Measurements from ENCODE around the gene SOX6.
"Not testable (repeated sequence)": the region's sequence is repeated elsewhere in the genome, so short reads cannot be mapped to it uniquely, and the experiment has no call there.

SOX6 gene

DNA sequence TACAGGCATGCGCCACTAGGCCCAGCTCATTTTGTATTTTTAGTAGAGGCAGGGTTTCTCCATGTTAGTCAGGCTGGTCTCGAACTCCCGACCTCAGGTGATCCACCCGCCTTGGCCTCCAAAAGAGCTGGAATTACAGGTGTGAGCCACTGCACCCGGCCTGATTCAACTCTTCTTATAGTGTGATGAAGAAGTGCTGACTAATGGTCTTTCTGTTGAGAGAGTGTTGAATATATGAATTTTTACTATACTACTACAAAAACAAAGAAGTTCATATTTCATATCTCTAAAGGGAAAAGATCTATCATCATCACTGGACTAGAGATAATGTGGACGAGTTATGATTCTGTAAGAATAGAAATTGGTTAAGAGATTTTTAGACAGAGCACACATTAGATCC lies 320.1 kb downstream of the SOX6 start:
- Histone ChIP-seq H3K4me3 (no peak overlapping the region), H3K36me3 (no peaks in the 10 kb centered on the region), H3K4me1 (peaks cover 0 to 8% (median 0%) of the 10 kb centered on the region in 4 donors), H3K27me3 (no peaks in the 10 kb centered on the region), H3K27ac (no peak overlapping the region), H3K9me3 (no peaks in the 10 kb centered on the region)
- intact Hi-C loops (cut with DNase I; ENCODE audit: low total_unique reads) = no loop called here
- DNase-seq = no peak
- TF ChIP-seq, protein P1, sequence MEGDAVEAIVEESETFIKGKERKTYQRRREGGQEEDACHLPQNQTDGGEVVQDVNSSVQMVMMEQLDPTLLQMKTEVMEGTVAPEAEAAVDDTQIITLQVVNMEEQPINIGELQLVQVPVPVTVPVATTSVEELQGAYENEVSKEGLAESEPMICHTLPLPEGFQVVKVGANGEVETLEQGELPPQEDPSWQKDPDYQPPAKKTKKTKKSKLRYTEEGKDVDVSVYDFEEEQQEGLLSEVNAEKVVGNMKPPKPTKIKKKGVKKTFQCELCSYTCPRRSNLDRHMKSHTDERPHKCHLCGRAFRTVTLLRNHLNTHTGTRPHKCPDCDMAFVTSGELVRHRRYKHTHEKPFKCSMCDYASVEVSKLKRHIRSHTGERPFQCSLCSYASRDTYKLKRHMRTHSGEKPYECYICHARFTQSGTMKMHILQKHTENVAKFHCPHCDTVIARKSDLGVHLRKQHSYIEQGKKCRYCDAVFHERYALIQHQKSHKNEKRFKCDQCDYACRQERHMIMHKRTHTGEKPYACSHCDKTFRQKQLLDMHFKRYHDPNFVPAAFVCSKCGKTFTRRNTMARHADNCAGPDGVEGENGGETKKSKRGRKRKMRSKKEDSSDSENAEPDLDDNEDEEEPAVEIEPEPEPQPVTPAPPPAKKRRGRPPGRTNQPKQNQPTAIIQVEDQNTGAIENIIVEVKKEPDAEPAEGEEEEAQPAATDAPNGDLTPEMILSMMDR (IDR thresholded peaks at IDR 0.05) = no peak

DNA sequence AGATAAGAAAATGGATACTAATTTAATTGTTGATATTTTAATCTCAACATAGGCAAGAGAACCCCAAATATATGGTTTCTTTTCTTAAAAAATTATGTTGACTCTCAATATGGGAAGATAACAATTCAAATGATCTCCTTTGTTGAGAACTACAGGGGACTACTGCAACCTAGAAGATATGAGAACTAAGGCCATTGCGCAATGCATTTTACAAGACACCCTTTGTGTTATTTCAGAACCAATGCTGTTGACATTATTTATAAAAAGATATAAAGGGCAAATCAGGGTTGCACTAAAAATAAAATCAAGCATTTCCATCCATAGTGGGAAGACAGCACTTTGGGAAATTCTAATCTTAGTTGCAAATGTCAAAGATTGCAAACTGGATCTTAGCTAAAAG lies 322.3 kb downstream of the SOX6 start:
- TF ChIP-seq, protein P1 (IDR thresholded peaks at IDR 0.05) = no peak
- no peaks in the 10 kb centered on the region for H3K9me3 ChIP-seq
- H3K36me3 ChIP-seq = no peaks in the 10 kb centered on the region
- intact Hi-C loops (cut with DNase I; ENCODE audit: low total_unique reads) = no loop called here
- H3K4me1 ChIP-seq = peaks cover 0 to 8% (median 0%) of the 10 kb centered on the region in 4 donors
- no peaks in the 10 kb centered on the region for H3K27me3 ChIP-seq
- no peak overlapping the region for H3K4me3 ChIP-seq
- DNase-seq = no peak
- H3K27ac ChIP-seq = no peak overlapping the region

DNA sequence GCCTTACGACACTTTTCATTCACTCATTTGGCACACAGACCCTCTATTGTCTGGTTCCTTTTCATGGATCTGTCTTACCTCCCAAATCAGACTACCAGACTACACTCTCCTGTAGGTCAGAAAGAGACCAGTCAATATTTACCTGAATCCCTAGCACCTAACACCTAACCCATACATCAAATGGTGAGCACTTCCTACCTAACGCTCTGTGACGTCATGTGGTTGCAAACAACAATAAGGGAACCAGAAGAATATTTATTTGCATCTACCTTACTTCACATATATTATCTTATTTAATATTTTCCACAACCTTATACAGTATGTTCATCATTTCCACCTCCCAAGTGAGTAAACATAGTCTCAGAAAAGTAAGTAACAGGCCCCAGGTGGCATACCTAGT lies 323.4 kb downstream of the SOX6 start:
- H3K36me3 ChIP-seq = no peaks in the 10 kb centered on the region
- no peak overlapping the region for H3K27ac ChIP-seq
- intact Hi-C loops (cut with DNase I; ENCODE audit: low total_unique reads) = no loop called here
- no peak overlapping the region for H3K4me3 ChIP-seq
- H3K9me3 ChIP-seq = no peaks in the 10 kb centered on the region
- H3K27me3 ChIP-seq = no peaks in the 10 kb centered on the region
- DNase-seq = no peak
- peaks cover 0 to 8% (median 0%) of the 10 kb centered on the region in 4 donors for H3K4me1 ChIP-seq
- TF ChIP-seq, protein P1 (IDR thresholded peaks at IDR 0.05) = no peak

DNA sequence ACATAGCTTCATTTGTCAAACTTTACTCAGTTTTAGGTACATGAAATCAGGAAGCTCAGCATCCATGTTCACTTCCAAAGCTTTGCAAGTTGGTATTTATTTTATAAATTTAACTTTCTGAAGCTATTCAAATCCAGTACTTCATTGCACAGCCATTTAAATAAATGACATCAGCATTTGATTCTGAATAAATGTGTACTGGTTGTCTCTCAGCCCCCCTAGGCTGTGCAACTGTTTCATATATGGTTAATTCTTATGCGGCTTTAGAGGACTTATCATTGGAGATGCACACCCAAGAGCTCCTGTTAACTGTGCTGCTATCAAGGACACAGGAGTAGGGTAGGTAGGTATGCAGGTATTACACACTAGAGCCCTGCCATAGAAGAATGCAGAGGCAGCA lies 325.1 kb downstream of the SOX6 start:
- no peaks in the 10 kb centered on the region for H3K27me3 ChIP-seq
- intact Hi-C loops (cut with DNase I; ENCODE audit: low total_unique reads) = no loop called here
- DNase-seq = no peak
- TF ChIP-seq, protein P1 (IDR thresholded peaks at IDR 0.05) = no peak
- H3K9me3 ChIP-seq = no peaks in the 10 kb centered on the region
- H3K4me3 ChIP-seq = no peak overlapping the region
- H3K4me1 ChIP-seq = peaks cover 0 to 8% (median 0%) of the 10 kb centered on the region in 4 donors
- H3K36me3 ChIP-seq = no peaks in the 10 kb centered on the region
- no peak overlapping the region for H3K27ac ChIP-seq

DNA sequence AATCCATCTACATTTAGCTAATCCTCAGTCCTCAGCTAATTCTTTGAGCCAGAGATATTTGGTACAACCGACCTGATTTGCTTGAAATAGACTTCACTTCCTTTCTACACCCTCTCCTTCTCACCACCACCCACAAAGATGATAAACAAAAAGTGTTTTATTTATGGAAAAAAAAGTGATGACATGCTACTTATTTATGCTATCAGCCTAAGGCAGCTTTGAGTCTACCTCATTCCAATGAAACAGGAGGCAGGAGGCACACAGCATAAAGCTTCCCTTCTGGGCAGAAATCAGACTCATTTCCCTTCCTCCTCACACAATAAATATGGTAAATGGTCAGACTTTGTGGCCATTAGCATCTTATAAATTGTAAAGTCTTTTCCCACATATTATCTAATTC lies 325.7 kb downstream of the SOX6 start:
- Histone ChIP-seq H3K27me3 (no peaks in the 10 kb centered on the region), H3K4me3 (no peak overlapping the region), H3K4me1 (peaks cover 0 to 8% (median 0%) of the 10 kb centered on the region in 4 donors), H3K9me3 (no peaks in the 10 kb centered on the region), H3K36me3 (no peaks in the 10 kb centered on the region), H3K27ac (no peak overlapping the region)
- DNase-seq = no peak
- intact Hi-C loops (cut with DNase I; ENCODE audit: low total_unique reads) = no loop called here
- TF ChIP-seq, protein P1 (IDR thresholded peaks at IDR 0.05) = no peak

DNA sequence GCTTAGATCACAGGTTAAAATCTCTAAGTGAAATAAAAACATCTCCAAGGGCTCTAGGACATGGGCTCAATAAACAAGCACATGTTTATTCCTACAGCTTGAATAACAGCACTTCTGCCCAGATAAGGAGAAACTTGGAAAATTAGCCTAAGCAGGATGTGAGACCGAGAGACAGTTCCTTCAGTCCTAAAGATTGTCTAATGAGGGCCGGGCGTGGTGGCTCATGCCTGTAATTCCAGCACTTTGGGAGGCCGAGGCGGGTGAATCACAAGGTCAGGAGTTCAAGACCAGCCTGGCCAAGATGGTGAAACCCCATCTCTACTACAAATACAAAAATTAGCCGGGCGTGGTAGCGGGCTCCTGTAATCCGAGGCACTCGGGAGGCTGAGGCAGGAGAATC lies 327.2 kb downstream of the SOX6 start:
- H3K27me3 ChIP-seq; H3K4me3 ChIP-seq; H3K9me3 ChIP-seq; H3K36me3 ChIP-seq; H3K4me1 ChIP-seq; DNase-seq; intact Hi-C loops (cut with DNase I; ENCODE audit: low total_unique reads); H3K27ac ChIP-seq: not testable (repeated sequence)

Data from tibial artery (tissue), 4 donors.